ENCODE results near the gene SCN2B. TPM values are rescaled to one million over a fixed set of nuclear protein-coding genes. Genes with fewer than 3 reads are reported as not detected.

The SCN2B gene
- total RNA-seq, 6 experiments from 2014 or later = not detected

- peaks cover 0 to 20% of the 10 kb centered on the region in 2 donors for H3K27me3 ChIP-seq
Observed at GRCh38 chr11:118153516-118153915, 22.9 kb downstream of the SCN2B start.

GRCh38 chr11:118152552-118153471 lies 23.6 kb downstream of the SCN2B start, which contains the start of gene SCN4B:
Gene SCN4B (minus strand): TSS chr11:118152823. CDS start chr11:118152673, 150 bp downstream.
- no peak for TF ChIP-seq CTCF (IDR thresholded peaks at IDR 0.05)
- Histone ChIP-seq H3K27ac (no peak within 1 kb of the TSS), H3K27me3 (peaks cover 0 to 20% of the 10 kb centered on the region in 2 donors), H3K9me3 (no peaks in the 10 kb centered on the region), H3K36me3 (no peaks in the 10 kb centered on the region), H3K4me3 (peak within 1 kb of the TSS; percentile 23 to 40 (median 27)), H3K4me1 (peaks cover 0 to 9% (median 0%) of the 10 kb centered on the region in 4 donors)
- intact Hi-C loops (cut with DNase I) = no loop called here
- ATAC-seq = peak; percentile 58 to 77 (median 70)
- DNase-seq = peak in 1 of 3 donors; percentile 49
- 2% methylated on average over 22 of the region's 88 CpGs for WGBS (ENCODE audit: insufficient coverage, low coverage, low lambda C conversion rate, missing lambda C conversion rate)

More at GRCh38 chr11:118153516-118153915, 22.9 kb downstream of the SCN2B start:
- H3K4me1 ChIP-seq = peaks cover 0 to 9% (median 0%) of the 10 kb centered on the region in 4 donors
- 18% methylated on average over 11 of the region's 16 CpGs for WGBS (ENCODE audit: insufficient coverage, low coverage, low lambda C conversion rate, missing lambda C conversion rate)
- TF ChIP-seq CTCF (IDR thresholded peaks at IDR 0.05) = no peak
- no peak for ATAC-seq
- H3K27ac ChIP-seq = no peak overlapping the region
- intact Hi-C loops (cut with DNase I) = no loop called here
- H3K9me3 ChIP-seq = no peaks in the 10 kb centered on the region
- no peaks in the 10 kb centered on the region for H3K36me3 ChIP-seq
- no peak overlapping the region for H3K4me3 ChIP-seq
- DNase-seq = no peak

GRCh38 chr11:118152020-118152551 lies 24.4 kb downstream of the SCN2B start:
- H3K27ac ChIP-seq = no peak overlapping the region
- no peak for DNase-seq
- intact Hi-C loops (cut with DNase I) = no loop called here

GRCh38 chr11:118151431-118151830 lies 25.0 kb downstream of the SCN2B start:
- Histone ChIP-seq H3K9me3 (no peaks in the 10 kb centered on the region), H3K27me3 (peaks cover 0 to 20% of the 10 kb centered on the region in 2 donors), H3K4me3 (no peak overlapping the region), H3K36me3 (no peaks in the 10 kb centered on the region), H3K27ac (no peak overlapping the region), H3K4me1 (peaks cover 0 to 9% (median 0%) of the 10 kb centered on the region in 4 donors)
- no peak for DNase-seq
- ATAC-seq = no peak
- 32% methylated on average over 3 of the region's 5 CpGs for WGBS (ENCODE audit: insufficient coverage, low coverage, low lambda C conversion rate, missing lambda C conversion rate)
- intact Hi-C loops (cut with DNase I) = no loop called here
- no peak for TF ChIP-seq POLR2A (IDR thresholded peaks at IDR 0.05)

More at GRCh38 chr11:118152020-118152551, 24.4 kb downstream of the SCN2B start:
- no peaks in the 10 kb centered on the region for H3K36me3 ChIP-seq
- ATAC-seq = no peak
- peaks cover 0 to 9% (median 0%) of the 10 kb centered on the region in 4 donors for H3K4me1 ChIP-seq
- H3K9me3 ChIP-seq = no peaks in the 10 kb centered on the region
- no peak for TF ChIP-seq CTCF (IDR thresholded peaks at IDR 0.05)
- no peak for TF ChIP-seq POLR2A (IDR thresholded peaks at IDR 0.05)
- H3K27me3 ChIP-seq = peaks cover 0 to 20% of the 10 kb centered on the region in 2 donors
- WGBS (ENCODE audit: insufficient coverage, low coverage, low lambda C conversion rate, missing lambda C conversion rate) = 36% methylated on average over 10 of the region's 16 CpGs
- H3K4me3 ChIP-seq = no peak overlapping the region

GRCh38 chr11:118149493-118149892 lies 26.9 kb downstream of the SCN2B start:
- ATAC-seq (no peak), DNase-seq (no peak)
- no peak for TF ChIP-seq CTCF (IDR thresholded peaks at IDR 0.05)
- Histone ChIP-seq H3K4me3 (no peak overlapping the region), H3K27ac (no peak overlapping the region), H3K9me3 (no peaks in the 10 kb centered on the region), H3K27me3 (peaks cover 0 to 19% of the 10 kb centered on the region in 2 donors), H3K36me3 (no peaks in the 10 kb centered on the region), H3K4me1 (peaks cover 0 to 15% (median 0%) of the 10 kb centered on the region in 4 donors)
- no CpG with 5 or more reads among the region's 1 CpG for WGBS (ENCODE audit: insufficient coverage, low coverage, low lambda C conversion rate, missing lambda C conversion rate)
- intact Hi-C loops (cut with DNase I) = loop anchor here in 1 of 2 donors (10.0 kb wide), 1 partner anchor 145 kb away; no protein-coding TSS in a partner anchor
